ENCODE measurements around the gene MVB12B. TPM values are rescaled to one million over a fixed set of nuclear protein-coding genes. Genes with fewer than 3 reads are reported as not detected.

MVB12B gene
- polyA plus RNA-seq, 1 donor from 2014 or later = 39.5 TPM

DNA sequence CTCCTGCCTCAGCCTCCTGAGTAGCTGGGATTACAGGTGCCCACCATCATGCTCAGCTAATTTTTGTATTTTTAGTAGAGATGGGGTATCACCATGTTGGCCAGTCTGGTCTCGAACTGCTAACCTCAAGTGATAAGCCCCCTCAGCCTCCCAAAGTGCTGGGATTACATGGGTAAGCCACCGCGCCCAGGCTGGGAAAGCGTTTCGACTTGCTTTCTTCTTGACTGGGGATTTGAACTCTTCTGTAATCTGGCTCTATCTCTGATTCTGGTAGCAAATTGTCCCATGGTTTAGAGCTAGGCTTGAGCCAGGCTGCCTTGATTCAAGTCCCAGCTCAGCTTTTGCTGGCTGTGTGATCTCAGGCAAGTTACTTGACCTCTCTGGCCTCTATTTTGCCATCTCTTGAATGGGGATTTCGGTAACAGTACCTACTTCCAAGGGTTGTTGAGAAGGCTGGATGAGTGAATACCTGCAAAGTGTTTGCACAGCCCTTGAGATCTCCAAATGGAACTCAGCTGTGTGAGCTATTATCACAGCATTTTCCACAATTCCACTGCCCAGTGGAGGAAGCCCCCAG, 20.5 kb upstream of the MVB12B start:
- Histone ChIP-seq H3K4me2 (ENCODE audit: low read length) (no peak overlapping the region), H2AFZ (ENCODE audit: low read depth, low read length) (no peak overlapping the region), H3K9me2 (ENCODE audit: insufficient read depth, low read length) (no peaks in the 10 kb centered on the region), H3K9me3 (ENCODE audit: low read length) (no peaks in the 10 kb centered on the region), H3K27me3 (ENCODE audit: insufficient read depth, low read depth, low read length) (no peaks in the 10 kb centered on the region), H4K20me1 (ENCODE audit: insufficient read depth) (no peaks in the 10 kb centered on the region), H3K4me3 (ENCODE audit: low read length) (no peak overlapping the region), H3F3A (ENCODE audit: insufficient read depth, low read length, poor library complexity, severe bottlenecking) (no peaks in the 10 kb centered on the region), H3K27ac (ENCODE audit: low read length) (no peak overlapping the region), H3K9ac (ENCODE audit: low read length) (no peak overlapping the region), H3K36me3 (ENCODE audit: insufficient read depth, low read length) (no peaks in the 10 kb centered on the region), H3K79me2 (replicated peaks; ENCODE audit: insufficient read depth, low read length) (no peaks in the 10 kb centered on the region)
- TF ChIP-seq, protein P1, sequence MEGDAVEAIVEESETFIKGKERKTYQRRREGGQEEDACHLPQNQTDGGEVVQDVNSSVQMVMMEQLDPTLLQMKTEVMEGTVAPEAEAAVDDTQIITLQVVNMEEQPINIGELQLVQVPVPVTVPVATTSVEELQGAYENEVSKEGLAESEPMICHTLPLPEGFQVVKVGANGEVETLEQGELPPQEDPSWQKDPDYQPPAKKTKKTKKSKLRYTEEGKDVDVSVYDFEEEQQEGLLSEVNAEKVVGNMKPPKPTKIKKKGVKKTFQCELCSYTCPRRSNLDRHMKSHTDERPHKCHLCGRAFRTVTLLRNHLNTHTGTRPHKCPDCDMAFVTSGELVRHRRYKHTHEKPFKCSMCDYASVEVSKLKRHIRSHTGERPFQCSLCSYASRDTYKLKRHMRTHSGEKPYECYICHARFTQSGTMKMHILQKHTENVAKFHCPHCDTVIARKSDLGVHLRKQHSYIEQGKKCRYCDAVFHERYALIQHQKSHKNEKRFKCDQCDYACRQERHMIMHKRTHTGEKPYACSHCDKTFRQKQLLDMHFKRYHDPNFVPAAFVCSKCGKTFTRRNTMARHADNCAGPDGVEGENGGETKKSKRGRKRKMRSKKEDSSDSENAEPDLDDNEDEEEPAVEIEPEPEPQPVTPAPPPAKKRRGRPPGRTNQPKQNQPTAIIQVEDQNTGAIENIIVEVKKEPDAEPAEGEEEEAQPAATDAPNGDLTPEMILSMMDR (IDR thresholded peaks at IDR 0.05; ENCODE audit: poor library complexity, severe bottlenecking) = no peak
- no peak for TF ChIP-seq REST (IDR thresholded peaks at IDR 0.05; ENCODE audit: borderline replicate concordance)
- no peak for TF ChIP-seq POLR2AphosphoS5 (IDR thresholded peaks at IDR 0.05)
- no peak for TF ChIP-seq EP300 (conservative IDR thresholded peaks at IDR 0.05; ENCODE audit: poor library complexity, severe bottlenecking)
- TF ChIP-seq EZH2 (IDR thresholded peaks at IDR 0.05; ENCODE audit: borderline replicate concordance, insufficient read depth, low read length, poor library complexity, severe bottlenecking) = no peak
- no peak for TF ChIP-seq SMC3 (conservative IDR thresholded peaks at IDR 0.05; ENCODE audit: poor library complexity)
- TF ChIP-seq TAF1 (IDR thresholded peaks at IDR 0.05; ENCODE audit: low read depth) = no peak
- TF ChIP-seq RAD21 (conservative IDR thresholded peaks at IDR 0.05) = no peak
- TF ChIP-seq MXI1 (conservative IDR thresholded peaks at IDR 0.05; ENCODE audit: poor library complexity, severe bottlenecking) = no peak

DNA sequence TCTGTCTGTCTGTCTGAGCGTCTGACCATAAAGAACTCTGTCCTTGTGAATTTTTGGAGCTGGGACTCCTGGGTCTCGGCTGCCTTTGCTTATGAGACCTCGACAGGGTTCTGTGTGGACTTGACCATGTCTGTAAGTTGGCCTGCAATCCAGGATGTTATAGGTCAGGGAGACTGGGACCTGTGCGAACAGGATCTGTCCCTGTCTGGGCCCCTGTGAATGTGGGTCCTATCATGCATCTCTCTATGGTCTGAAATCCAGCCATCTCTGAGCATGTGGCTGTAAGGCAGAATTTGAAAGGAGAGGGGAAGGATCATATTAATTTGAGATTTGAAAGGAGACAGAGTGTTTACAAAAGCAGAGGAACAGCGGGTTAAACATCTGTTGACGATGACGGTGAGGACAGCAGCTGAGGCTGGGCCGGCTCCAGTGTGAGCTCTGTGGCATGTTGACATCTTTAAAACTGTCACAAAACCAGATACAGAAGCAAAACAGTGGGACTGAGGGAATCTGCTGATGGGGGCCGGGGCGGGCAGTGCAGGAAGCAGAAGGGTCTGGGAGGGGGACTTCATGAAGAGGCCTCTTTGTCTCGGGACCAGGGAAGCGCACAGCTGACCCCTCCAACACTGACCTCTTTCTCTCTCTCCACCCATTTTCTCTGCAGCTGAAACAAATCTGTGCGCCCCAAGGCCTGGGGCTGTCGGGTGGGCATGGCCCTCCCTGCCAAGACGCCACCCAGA, 19.1 kb upstream of the MVB12B start:
- TF ChIP-seq POLR2AphosphoS5 (IDR thresholded peaks at IDR 0.05) (no peak), REST (IDR thresholded peaks at IDR 0.05; ENCODE audit: borderline replicate concordance) (no peak), RAD21 (conservative IDR thresholded peaks at IDR 0.05) (no peak), EP300 (conservative IDR thresholded peaks at IDR 0.05; ENCODE audit: poor library complexity, severe bottlenecking) (no peak), MXI1 (conservative IDR thresholded peaks at IDR 0.05; ENCODE audit: poor library complexity, severe bottlenecking) (no peak), SMC3 (conservative IDR thresholded peaks at IDR 0.05; ENCODE audit: poor library complexity) (no peak), EZH2 (IDR thresholded peaks at IDR 0.05; ENCODE audit: borderline replicate concordance, insufficient read depth, low read length, poor library complexity, severe bottlenecking) (no peak), TAF1 (IDR thresholded peaks at IDR 0.05; ENCODE audit: low read depth) (no peak)
- TF ChIP-seq, protein P1 (IDR thresholded peaks at IDR 0.05; ENCODE audit: poor library complexity, severe bottlenecking) = no peak
- no peak overlapping the region for H3K4me2 ChIP-seq (ENCODE audit: low read length)
- no peaks in the 10 kb centered on the region for H3K9me2 ChIP-seq (ENCODE audit: insufficient read depth, low read length)
- H4K20me1 ChIP-seq (ENCODE audit: insufficient read depth) = no peaks in the 10 kb centered on the region
- no peaks in the 10 kb centered on the region for H3K27me3 ChIP-seq (ENCODE audit: insufficient read depth, low read depth, low read length)
- H3K79me2 ChIP-seq (replicated peaks; ENCODE audit: insufficient read depth, low read length) = no peaks in the 10 kb centered on the region
- no peak overlapping the region for H2AFZ ChIP-seq (ENCODE audit: low read depth, low read length)
- no peaks in the 10 kb centered on the region for H3F3A ChIP-seq (ENCODE audit: insufficient read depth, low read length, poor library complexity, severe bottlenecking)
- H3K27ac ChIP-seq (ENCODE audit: low read length) = no peak overlapping the region
- no peaks in the 10 kb centered on the region for H3K9me3 ChIP-seq (ENCODE audit: low read length)
- H3K36me3 ChIP-seq (ENCODE audit: insufficient read depth, low read length) = no peaks in the 10 kb centered on the region
- H3K9ac ChIP-seq (ENCODE audit: low read length) = no peak overlapping the region
- H3K4me3 ChIP-seq (ENCODE audit: low read length) = no peak overlapping the region
